ENCODE data around the gene TUBB2B. TPM values are rescaled to one million over a fixed set of nuclear protein-coding genes. Genes with fewer than 3 reads are reported as not detected.

The TUBB2B gene
- total RNA-seq, 1 donor from 2014 or later, result 287 TPM

- Histone ChIP-seq H3K36me3 (ENCODE audit: control insufficient read depth, insufficient read depth, low read length) (peaks cover 7% of the 10 kb centered on the region), H3K4me3 (ENCODE audit: low read depth, low read length) (no peak overlapping the region), H3K27me3 (ENCODE audit: control insufficient read depth, insufficient read depth, low read length) (no peaks in the 10 kb centered on the region)
- TF ChIP-seq CTCF (IDR thresholded peaks at IDR 0.05; ENCODE audit: insufficient read depth, low read length, poor library complexity, severe bottlenecking), result no peak
- DNase-seq (ENCODE audit: low read depth), result no peak
Observed at GRCh38 chr6:3265671-3266070, 38.2 kb upstream of the TUBB2B start.

- peaks cover 6% of the 10 kb centered on the region for H3K36me3 ChIP-seq (ENCODE audit: control insufficient read depth, insufficient read depth, low read length)
- no peaks in the 10 kb centered on the region for H3K27me3 ChIP-seq (ENCODE audit: control insufficient read depth, insufficient read depth, low read length)
- no peak overlapping the region for H3K4me3 ChIP-seq (ENCODE audit: low read depth, low read length)
- TF ChIP-seq CTCF (IDR thresholded peaks at IDR 0.05; ENCODE audit: insufficient read depth, low read length, poor library complexity, severe bottlenecking), result no peak
- DNase-seq (ENCODE audit: low read depth), result no peak
Observed at GRCh38 chr6:3264356-3264755, 36.9 kb upstream of the TUBB2B start.

- no peak for DNase-seq (ENCODE audit: low read depth)
- TF ChIP-seq CTCF (IDR thresholded peaks at IDR 0.05; ENCODE audit: insufficient read depth, low read length, poor library complexity, severe bottlenecking), result no peak
- Histone ChIP-seq H3K27me3 (ENCODE audit: control insufficient read depth, insufficient read depth, low read length) (no peaks in the 10 kb centered on the region), H3K4me3 (ENCODE audit: low read depth, low read length) (no peak overlapping the region), H3K36me3 (ENCODE audit: control insufficient read depth, insufficient read depth, low read length) (peaks cover 3% of the 10 kb centered on the region)
Observed at GRCh38 chr6:3263096-3263495, 35.6 kb upstream of the TUBB2B start.

GRCh38 chr6:3261921-3262320 lies 34.5 kb upstream of the TUBB2B start:
- DNase-seq (ENCODE audit: low read depth), result no peak
- peaks cover 3% of the 10 kb centered on the region for H3K36me3 ChIP-seq (ENCODE audit: control insufficient read depth, insufficient read depth, low read length)

GRCh38 chr6:3261518-3261820 lies 34.0 kb upstream of the TUBB2B start:
- Histone ChIP-seq H3K36me3 (ENCODE audit: control insufficient read depth, insufficient read depth, low read length) (peaks cover 3% of the 10 kb centered on the region), H3K4me3 (ENCODE audit: low read depth, low read length) (no peak overlapping the region), H3K27me3 (ENCODE audit: control insufficient read depth, insufficient read depth, low read length) (peaks cover 2% of the 10 kb centered on the region)
- no peak for DNase-seq (ENCODE audit: low read depth)
- TF ChIP-seq CTCF (IDR thresholded peaks at IDR 0.05; ENCODE audit: insufficient read depth, low read length, poor library complexity, severe bottlenecking), result no peak

More at GRCh38 chr6:3261921-3262320, 34.5 kb upstream of the TUBB2B start:
- Histone ChIP-seq H3K4me3 (ENCODE audit: low read depth, low read length) (no peak overlapping the region), H3K27me3 (ENCODE audit: control insufficient read depth, insufficient read depth, low read length) (peaks cover 2% of the 10 kb centered on the region)
- TF ChIP-seq CTCF (IDR thresholded peaks at IDR 0.05; ENCODE audit: insufficient read depth, low read length, poor library complexity, severe bottlenecking), result no peak

GRCh38 chr6:3260772-3261517 lies 33.5 kb upstream of the TUBB2B start:
- Histone ChIP-seq H3K36me3 (ENCODE audit: control insufficient read depth, insufficient read depth, low read length) (peaks cover 3% of the 10 kb centered on the region), H3K27me3 (ENCODE audit: control insufficient read depth, insufficient read depth, low read length) (peaks cover 2% of the 10 kb centered on the region), H3K4me3 (ENCODE audit: low read depth, low read length) (no peak overlapping the region)
- no peak for DNase-seq (ENCODE audit: low read depth)
- no peak for TF ChIP-seq CTCF (IDR thresholded peaks at IDR 0.05; ENCODE audit: insufficient read depth, low read length, poor library complexity, severe bottlenecking)

All from kidney epithelial cell (primary cell).